Osteocyte (in vitro differentiated cells): ENCODE measurements around the gene S100PBP. TPM values are rescaled to one million over a fixed set of nuclear protein-coding genes. Genes with fewer than 3 reads are reported as not detected.
A peak's percentile ranks its signal among the peaks of the same experiment; 100 is the strongest.
"Not testable (repeated sequence)": the region's sequence is repeated elsewhere in the genome, so short reads cannot be mapped to it uniquely, and the experiment has no call there.

Experiments
- DNase-seq: peaks from one replicate; pipeline ENCODE4 v3.0.0; 2021; ENCODE audit warnings: mixed read lengths; ENCODE audit not compliant: unreplicated experiment; ENCODE audit errors: extremely low spot score
- H3K27ac Mint-ChIP-seq: one replicate; pipeline ENCODE4 v1.8.0; 2021; ENCODE audit warnings: mild to moderate bottlenecking, mixed read lengths; ENCODE audit not compliant: unreplicated experiment
- H3K27me3 Mint-ChIP-seq: one replicate; pipeline ENCODE4 v1.8.0; 2021; ENCODE audit warnings: mixed read lengths; ENCODE audit not compliant: unreplicated experiment
- H3K36me3 Mint-ChIP-seq: one replicate; pipeline ENCODE4 v1.8.0; 2021; ENCODE audit warnings: mixed read lengths; ENCODE audit not compliant: unreplicated experiment
- H3K4me1 Mint-ChIP-seq: one replicate; pipeline ENCODE4 v1.8.0; 2021; ENCODE audit warnings: mixed read lengths; ENCODE audit not compliant: unreplicated experiment
- H3K4me3 Mint-ChIP-seq: one replicate; pipeline ENCODE4 v1.8.0; 2021; ENCODE audit warnings: mild to moderate bottlenecking, moderate library complexity, mixed read lengths; ENCODE audit not compliant: unreplicated experiment
- H3K9me3 Mint-ChIP-seq: one replicate; pipeline ENCODE4 v1.8.0; 2021; ENCODE audit warnings: mixed read lengths; ENCODE audit not compliant: unreplicated experiment
- total RNA-seq: library from RNA; stranded (reverse); gene quantifications from 2 replicates; pipeline ENCODE4 v1.2.1, GENCODE V29; 2021
- TF ChIP-seq, protein P1 (sequence below): fragments of 200-600 bp; sonication (generic); IDR thresholded peaks from 2 replicates; pipeline ENCODE4 v1.5.0; 2021; ENCODE audit warnings: antibody characterized with exemption, mild to moderate bottlenecking, moderate library complexity

S100PBP gene
- total RNA-seq, 1 donor from 2014 or later: 49.8 TPM

DNA sequence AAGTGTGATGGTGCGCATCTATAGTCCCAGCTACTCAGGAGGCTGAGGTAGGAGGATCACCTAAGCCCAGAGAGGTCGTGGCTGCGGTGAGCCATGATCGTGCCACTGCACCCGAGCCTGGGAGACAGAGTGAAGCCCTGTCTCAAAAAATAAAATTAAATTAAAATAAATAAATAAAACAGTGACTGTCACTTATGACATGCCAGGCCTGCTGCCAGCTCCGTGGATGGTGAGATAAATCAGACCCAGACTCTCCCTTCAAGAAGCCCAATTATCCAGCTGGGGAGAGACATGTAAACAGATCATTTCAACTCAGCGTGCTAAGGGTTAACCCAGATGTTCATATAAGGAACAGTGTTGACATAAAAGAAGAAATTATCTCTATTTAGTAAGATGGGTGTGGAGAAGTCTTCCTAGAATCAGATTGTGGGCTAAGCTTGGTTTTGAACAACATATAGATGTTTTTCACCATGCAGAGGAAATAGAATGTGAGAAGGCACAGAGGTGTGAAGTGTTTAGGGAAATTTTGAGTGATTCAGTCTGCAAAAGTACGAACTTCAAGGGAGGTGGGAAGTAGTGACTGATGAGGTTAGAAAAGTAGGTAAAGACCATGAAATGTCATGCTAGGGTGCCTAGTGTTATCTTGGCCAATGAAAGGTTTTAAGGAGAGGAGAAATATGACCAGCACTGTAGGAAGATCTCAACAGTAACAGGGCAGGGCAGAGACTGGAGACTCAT lies 18.6 kb upstream of the S100PBP start:
- no peak for DNase-seq
- H3K4me3 Mint-ChIP-seq: no peak overlapping the region
- no peaks in the 10 kb centered on the region for H3K9me3 Mint-ChIP-seq
- peak overlapping the region; percentile 86 for H3K27ac Mint-ChIP-seq
- TF ChIP-seq, protein P1, sequence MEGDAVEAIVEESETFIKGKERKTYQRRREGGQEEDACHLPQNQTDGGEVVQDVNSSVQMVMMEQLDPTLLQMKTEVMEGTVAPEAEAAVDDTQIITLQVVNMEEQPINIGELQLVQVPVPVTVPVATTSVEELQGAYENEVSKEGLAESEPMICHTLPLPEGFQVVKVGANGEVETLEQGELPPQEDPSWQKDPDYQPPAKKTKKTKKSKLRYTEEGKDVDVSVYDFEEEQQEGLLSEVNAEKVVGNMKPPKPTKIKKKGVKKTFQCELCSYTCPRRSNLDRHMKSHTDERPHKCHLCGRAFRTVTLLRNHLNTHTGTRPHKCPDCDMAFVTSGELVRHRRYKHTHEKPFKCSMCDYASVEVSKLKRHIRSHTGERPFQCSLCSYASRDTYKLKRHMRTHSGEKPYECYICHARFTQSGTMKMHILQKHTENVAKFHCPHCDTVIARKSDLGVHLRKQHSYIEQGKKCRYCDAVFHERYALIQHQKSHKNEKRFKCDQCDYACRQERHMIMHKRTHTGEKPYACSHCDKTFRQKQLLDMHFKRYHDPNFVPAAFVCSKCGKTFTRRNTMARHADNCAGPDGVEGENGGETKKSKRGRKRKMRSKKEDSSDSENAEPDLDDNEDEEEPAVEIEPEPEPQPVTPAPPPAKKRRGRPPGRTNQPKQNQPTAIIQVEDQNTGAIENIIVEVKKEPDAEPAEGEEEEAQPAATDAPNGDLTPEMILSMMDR: no peak
- peaks cover 45% of the 10 kb centered on the region for H3K36me3 Mint-ChIP-seq
- peaks cover 41% of the 10 kb centered on the region for H3K4me1 Mint-ChIP-seq
- no peaks in the 10 kb centered on the region for H3K27me3 Mint-ChIP-seq

DNA sequence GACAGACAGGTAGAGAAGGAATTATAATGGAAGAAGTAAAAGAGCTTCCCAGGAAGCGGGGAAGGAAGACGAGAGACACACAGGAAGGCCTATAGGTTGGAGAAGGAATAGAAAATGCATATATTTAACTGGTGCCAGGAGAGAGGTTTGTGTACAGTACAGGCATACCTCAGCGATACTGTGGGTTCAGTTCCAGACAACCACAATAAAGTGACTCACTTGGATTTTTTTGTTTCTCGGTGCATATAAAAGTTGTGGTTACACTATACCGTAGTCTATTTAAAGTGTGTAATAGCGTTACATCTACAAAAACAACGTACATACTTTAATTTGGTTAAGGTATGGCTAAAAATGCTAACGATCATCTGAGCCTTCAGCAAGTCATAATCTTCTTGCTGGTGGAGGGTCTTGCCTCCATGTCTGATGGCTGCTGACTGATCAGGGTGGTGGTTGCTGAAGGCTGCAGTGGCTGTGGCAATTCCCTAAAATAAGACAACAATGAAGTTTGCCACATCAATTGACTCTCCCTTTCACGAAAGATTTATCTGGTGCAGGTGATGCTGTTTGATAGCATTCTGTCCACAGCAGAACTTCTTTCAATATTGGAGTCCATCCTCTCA lies 16.2 kb upstream of the S100PBP start:
- TF ChIP-seq, protein P1: no peak
- Mint-ChIP-seq H3K9me3 (no peaks in the 10 kb centered on the region), H3K27ac (peak overlapping the region; percentile 38), H3K4me1 (peaks cover 36% of the 10 kb centered on the region), H3K27me3 (no peaks in the 10 kb centered on the region), H3K4me3 (no peak overlapping the region), H3K36me3 (peaks cover 50% of the 10 kb centered on the region)
- DNase-seq: no peak

DNA sequence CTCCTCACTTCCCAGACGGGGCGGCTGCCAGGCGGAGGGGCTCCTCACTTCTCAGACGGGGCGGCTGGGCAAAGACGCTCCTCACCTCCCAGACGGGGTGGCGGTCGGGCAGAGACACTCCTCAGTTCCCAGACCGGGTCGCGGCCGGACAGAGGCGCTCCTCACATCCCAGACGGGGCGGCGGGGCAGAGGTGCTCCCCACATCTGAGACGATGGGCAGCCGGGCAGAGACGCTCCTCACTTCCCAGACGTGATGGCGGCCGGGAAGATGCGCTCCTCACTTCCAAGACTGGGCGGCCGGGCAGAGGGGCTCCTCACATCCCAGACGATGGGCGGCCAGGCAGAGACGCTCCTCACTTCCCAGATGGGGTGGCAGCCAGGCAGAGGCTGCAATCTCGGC lies 13.0 kb upstream of the S100PBP start:
- H3K36me3 Mint-ChIP-seq: peaks cover 48% of the 10 kb centered on the region
- not testable (repeated sequence) for DNase-seq, H3K27me3 Mint-ChIP-seq, H3K4me3 Mint-ChIP-seq, H3K27ac Mint-ChIP-seq, H3K9me3 Mint-ChIP-seq
- peaks cover 15% of the 10 kb centered on the region for H3K4me1 Mint-ChIP-seq

DNA sequence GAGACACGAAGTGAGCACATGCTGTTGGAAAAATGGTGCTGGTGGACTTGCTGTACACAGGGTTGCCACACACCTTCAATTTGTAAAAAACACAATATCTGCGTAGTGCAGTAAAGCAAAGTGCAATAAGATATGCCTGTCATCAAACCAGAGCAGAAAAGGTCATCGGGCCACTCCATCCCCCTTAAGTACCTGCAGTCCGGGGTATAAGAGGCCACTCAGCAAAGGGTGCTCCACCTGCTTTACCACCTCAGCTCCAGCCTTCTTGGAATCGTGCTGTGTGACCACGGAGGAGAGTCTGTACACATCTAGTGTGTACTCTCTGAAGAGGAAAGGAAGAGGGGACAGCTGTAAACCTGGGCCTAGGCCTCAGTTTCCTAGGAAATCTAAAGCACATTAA lies 11.2 kb upstream of the S100PBP start:
- H3K9me3 Mint-ChIP-seq: no peaks in the 10 kb centered on the region
- peaks cover 29% of the 10 kb centered on the region for H3K4me1 Mint-ChIP-seq
- H3K27ac Mint-ChIP-seq: no peak overlapping the region
- no peaks in the 10 kb centered on the region for H3K27me3 Mint-ChIP-seq
- TF ChIP-seq, protein P1: no peak
- H3K4me3 Mint-ChIP-seq: no peak overlapping the region
- DNase-seq: no peak
- peaks cover 50% of the 10 kb centered on the region for H3K36me3 Mint-ChIP-seq

DNA sequence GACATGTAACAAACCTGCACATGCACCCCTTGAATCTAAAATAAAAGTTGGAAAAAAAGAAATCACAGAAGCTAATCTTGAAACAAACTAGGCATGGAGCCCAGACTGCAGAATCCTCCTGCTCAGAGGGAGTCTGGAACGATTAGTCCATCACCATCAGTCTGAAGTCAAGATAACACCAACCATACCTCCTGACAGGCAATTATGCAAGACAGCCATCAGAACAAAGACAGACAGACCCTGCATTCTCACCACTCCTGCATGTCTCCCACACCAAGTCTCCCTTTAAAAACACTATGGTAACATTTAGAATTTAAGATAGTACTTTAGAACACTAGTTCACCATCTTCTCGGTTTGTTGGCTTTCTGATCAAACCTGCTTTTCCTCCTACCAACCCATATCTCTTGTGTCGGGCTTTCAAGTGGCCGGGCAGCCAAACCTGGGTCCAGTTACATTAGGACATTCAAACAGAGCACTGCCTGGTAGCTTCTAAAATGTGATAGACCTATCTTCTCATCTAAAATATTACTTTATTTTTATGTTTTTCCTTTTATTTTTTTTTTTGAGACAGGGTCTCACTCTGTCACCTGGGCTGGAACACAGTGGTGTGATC lies 10.4 kb upstream of the S100PBP start:
- peaks cover 45% of the 10 kb centered on the region for H3K36me3 Mint-ChIP-seq
- no peaks in the 10 kb centered on the region for H3K27me3 Mint-ChIP-seq
- TF ChIP-seq, protein P1: no peak
- no peak for DNase-seq
- no peaks in the 10 kb centered on the region for H3K9me3 Mint-ChIP-seq
- no peak overlapping the region for H3K4me3 Mint-ChIP-seq
- H3K4me1 Mint-ChIP-seq: peaks cover 32% of the 10 kb centered on the region
- H3K27ac Mint-ChIP-seq: peak overlapping the region; percentile 5
